Psoas muscle (tissue), 8 donors: ENCODE measurements around the gene MRPS18B. TPM values are rescaled to one million over a fixed set of nuclear protein-coding genes. Genes with fewer than 3 reads are reported as not detected.
"Not testable (repeated sequence)": the region's sequence is repeated elsewhere in the genome, so short reads cannot be mapped to it uniquely, and the experiment has no call there.

Experiments used
- ATAC-seq, 4 donors: fragments of 200-7000 bp; cut with Tn5 transposase; one replicate each; pipeline ENCODE4 v1.9.1; 2020; ENCODE audit warnings: moderate library complexity in 3 of 4, mild to moderate bottlenecking in 2 of 4
- DNase-seq, 2 donors: peaks; one replicate each; pipeline ENCODE4 v3.0.0-alpha.2; 2020
- H3K27ac ChIP-seq: fragments of 200-600 bp; one replicate; pipeline ENCODE4 v1.8.0; 2022
- H3K27me3 ChIP-seq, 3 donors: fragments of 200-600 bp in 1 of 3; one replicate each; pipeline versions ENCODE4 v1.6.1 to v1.8.0; 2013 to 2022; ENCODE audit warnings: low read length in 2 of 3, mild to moderate bottlenecking in 2 of 3, moderate library complexity in 1 of 3; ENCODE audit not compliant: insufficient read depth in 3 of 3
- H3K36me3 ChIP-seq, 2 donors: fragments of 200-600 bp in 1 of 2; one replicate each; pipeline versions ENCODE4 v1.6.1 to v1.8.0; 2013 to 2022; ENCODE audit warnings: low read depth in 1 of 2, mild to moderate bottlenecking in 1 of 2, moderate library complexity in 1 of 2; ENCODE audit not compliant: insufficient read depth in 1 of 2
- H3K4me1 ChIP-seq: fragments of 200-600 bp; one replicate; pipeline ENCODE4 v1.8.0; 2022
- H3K4me3 ChIP-seq: fragments of 200-600 bp; one replicate; pipeline ENCODE4 v1.8.0; 2022; ENCODE audit warnings: mild to moderate bottlenecking
- H3K9me3 ChIP-seq: fragments of 200-600 bp; one replicate; pipeline ENCODE4 v1.8.0; 2022
- WGBS, 3 donors: extraction: QIAGEN DNeasy Blood & Tissue Kit; methylation state at CpG; one replicate each; pipeline versions ENCODE4 v1.1.6 to v1.1.7; 2013; 5-methylcytosine and 5-hydroxymethylcytosine counted together
- intact Hi-C, 2 donors: fragments of 100-400 bp; cut with DNase I; formaldehyde crosslinking; loops; one replicate each; pipeline versions ENCODE4 v1.11.0 to v1.14.2; 2022
- polyA plus RNA-seq, 3 donors: library from polyadenylated mRNA; stranded (reverse); fragments of 200-250 nt; gene quantifications; one replicate each; pipeline ENCODE4 v1.2.3, GENCODE V29; 2013
- total RNA-seq, 4 donors: library from RNA; stranded (reverse); fragmentation: NEBNext Ultra II Directional in 2 of 4; extraction: Animal tissue kit (Norgen Biotek cat#: 25700) in 2 of 4; gene quantifications; one replicate each; pipeline versions ENCODE4 v1.2.1 to v1.2.4, GENCODE V29; 2021 to 2023
- TF ChIP-seq, protein P1 (sequence below): fragments of 200-600 bp; IDR thresholded peaks from one replicate; pipeline ENCODE4 v1.8.0; 2022; ENCODE audit warnings: antibody characterized with exemption
- donor health status: healthy with polysubstance abuse.
- donor health status: DM: no; HTN: no; CAD: no; lungs with moderate emphysema.
- donor health status: Bipolar disorder and iron deficiency.
- donor health status: healthy.
- donor health status: DM: yes; HTN: yes; CAD: no.
- donor health status: DM: no; HTN: no; CAD: no.
- donor health status: DM: no; HTN: no; CAD: no.
- donor health status: DM: yes; HTN: yes; CAD: no.

MRPS18B gene
- total and polyA plus RNA-seq, 7 donors = 109 to 303 (median 184) TPM

DNA sequence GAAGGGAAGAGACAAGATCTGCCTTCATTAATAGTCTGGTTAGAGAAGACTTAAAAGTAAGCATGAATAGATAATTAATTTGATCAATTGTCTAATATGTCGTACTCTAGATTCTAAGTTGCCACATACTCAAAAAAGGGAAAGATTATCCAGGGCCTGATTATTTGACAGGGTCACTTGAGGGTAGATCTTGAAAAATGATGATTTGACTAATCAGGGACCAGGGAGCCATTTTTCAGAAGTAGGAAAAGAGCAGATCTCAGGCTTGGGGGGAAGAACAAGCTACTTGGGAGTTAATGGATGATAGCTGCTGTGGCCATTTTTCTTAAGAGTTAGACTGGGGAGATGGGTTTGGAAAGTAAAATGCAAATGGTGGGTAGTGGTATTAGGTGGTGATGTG lies 25.4 kb upstream of the MRPS18B start:
- 97 to 100% (median 98%) methylated on average over 1 of the region's 1 CpG for WGBS, 3 donors
- Histone ChIP-seq H3K27ac (peak overlapping the region; percentile 16), H3K36me3 (peaks cover 16 to 82% of the 10 kb centered on the region in 2 donors), H3K4me3 (no peak overlapping the region), H3K27me3 (no peaks in the 10 kb centered on the region), H3K9me3 (no peaks in the 10 kb centered on the region), H3K4me1 (peaks cover 10% of the 10 kb centered on the region)
- TF ChIP-seq, protein P1, sequence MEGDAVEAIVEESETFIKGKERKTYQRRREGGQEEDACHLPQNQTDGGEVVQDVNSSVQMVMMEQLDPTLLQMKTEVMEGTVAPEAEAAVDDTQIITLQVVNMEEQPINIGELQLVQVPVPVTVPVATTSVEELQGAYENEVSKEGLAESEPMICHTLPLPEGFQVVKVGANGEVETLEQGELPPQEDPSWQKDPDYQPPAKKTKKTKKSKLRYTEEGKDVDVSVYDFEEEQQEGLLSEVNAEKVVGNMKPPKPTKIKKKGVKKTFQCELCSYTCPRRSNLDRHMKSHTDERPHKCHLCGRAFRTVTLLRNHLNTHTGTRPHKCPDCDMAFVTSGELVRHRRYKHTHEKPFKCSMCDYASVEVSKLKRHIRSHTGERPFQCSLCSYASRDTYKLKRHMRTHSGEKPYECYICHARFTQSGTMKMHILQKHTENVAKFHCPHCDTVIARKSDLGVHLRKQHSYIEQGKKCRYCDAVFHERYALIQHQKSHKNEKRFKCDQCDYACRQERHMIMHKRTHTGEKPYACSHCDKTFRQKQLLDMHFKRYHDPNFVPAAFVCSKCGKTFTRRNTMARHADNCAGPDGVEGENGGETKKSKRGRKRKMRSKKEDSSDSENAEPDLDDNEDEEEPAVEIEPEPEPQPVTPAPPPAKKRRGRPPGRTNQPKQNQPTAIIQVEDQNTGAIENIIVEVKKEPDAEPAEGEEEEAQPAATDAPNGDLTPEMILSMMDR = no peak
- intact Hi-C loops = no loop called here
- DNase-seq = no peak
- no peak for ATAC-seq

DNA sequence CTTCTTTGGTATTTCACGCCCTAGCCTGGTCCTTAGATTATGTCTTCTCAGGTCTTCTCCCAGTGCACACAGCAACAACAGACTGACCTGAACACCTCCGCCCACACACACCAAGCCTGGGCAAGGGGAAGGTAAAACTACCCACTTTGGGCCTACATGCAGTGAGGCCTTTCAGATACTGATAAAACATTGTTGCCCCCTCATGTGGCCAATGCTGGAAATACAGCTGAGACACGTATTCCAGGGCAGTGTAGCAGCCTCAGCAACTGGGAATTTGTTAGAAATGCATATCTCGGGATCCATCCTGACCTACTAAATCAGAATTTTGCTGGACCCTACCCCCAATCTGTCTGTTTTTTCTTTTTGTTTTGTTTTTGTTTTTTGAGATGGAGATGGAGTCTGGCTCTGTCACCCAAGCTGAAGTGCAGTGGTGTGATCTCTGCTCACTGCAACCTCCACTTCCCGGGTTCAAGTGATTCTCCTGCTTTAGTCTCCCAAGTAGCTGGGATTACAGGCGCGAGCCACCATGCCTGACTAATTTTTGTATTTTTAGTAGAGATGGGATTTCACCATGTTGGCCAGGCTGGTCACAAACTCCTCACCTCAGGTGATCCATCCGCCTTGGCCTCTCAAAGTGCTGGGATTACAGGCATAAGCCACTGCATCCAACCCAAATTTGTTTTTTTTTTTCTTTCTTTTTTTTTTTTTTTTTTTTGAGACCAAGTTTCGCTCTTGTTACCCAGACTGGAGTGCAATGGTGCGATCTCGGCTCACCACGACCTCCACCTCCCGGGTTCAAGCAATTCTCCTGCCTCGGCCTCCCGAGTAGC lies 20.1 kb upstream of the MRPS18B start:
- not testable (repeated sequence) for H3K4me1 ChIP-seq
- DNase-seq = peak; percentile 68 to 71
- intact Hi-C loops = loop anchor here (5.0 kb wide), 2 partner anchors 50 to 55 kb away; no protein-coding TSS in a partner anchor

DNA sequence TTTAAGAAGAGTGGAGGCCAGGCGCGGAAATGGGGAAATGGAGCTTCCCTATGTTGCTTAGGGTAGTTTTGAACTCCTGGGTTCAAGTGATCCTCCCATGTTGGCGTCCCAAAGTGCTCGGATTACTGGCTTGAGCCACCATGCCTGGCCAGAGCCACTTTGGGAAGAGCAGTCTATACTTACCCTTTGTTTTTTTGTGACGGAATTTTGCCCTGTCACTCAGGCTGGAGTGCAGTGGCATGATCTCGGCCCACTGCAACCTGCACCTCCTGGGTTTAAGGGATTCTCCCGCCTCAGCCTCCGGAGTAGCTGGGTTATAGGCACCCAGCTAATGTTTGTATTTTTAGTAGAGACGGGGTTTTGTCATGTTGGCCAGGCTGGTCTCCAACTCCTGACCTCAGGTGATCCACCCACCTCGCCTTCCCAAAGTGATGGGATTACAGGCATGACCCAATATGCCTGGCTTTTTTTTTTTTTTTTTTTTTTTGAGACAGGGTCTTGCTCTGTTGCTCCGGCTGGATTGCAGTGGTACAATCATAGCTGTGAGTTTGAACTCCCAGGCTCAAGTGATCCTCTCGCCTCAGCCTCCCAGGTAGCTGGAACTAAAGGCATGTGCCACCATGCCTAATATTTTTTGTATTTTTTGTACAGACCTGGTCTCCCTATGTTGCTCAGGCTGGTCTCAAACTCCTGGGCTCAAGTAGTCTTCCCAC lies 18.6 kb upstream of the MRPS18B start:
- Histone ChIP-seq H3K27me3 (no peaks in the 10 kb centered on the region), H3K4me1 (no peaks in the 10 kb centered on the region), H3K9me3 (no peaks in the 10 kb centered on the region), H3K4me3 (no peak overlapping the region), H3K27ac (no peak overlapping the region), H3K36me3 (peaks cover 10 to 55% of the 10 kb centered on the region in 2 donors)
- 62 to 68% (median 66%) methylated on average over 12 of the region's 12 CpGs for WGBS, 3 donors
- TF ChIP-seq, protein P1 = no peak
- intact Hi-C loops = loop anchor here (5.0 kb wide), 2 partner anchors 52 to 57 kb away; no protein-coding TSS in a partner anchor
- no peak for DNase-seq
- ATAC-seq = peak in 3 of 4 donors; percentile 14 to 23 (median 22)

More for the DNA sequence above, 20.1 kb upstream of the MRPS18B start:
- peaks cover 5 to 55% of the 10 kb centered on the region in 2 donors for H3K36me3 ChIP-seq
- H3K27me3 ChIP-seq, H3K27ac ChIP-seq, H3K9me3 ChIP-seq, H3K4me3 ChIP-seq: not testable (repeated sequence)
- WGBS, 3 donors = 72 to 74% (median 73%) methylated on average over 15 of the region's 15 CpGs
- peak; percentile 55 to 81 (median 78) for ATAC-seq
- TF ChIP-seq, protein P1 = peak; percentile 72

DNA sequence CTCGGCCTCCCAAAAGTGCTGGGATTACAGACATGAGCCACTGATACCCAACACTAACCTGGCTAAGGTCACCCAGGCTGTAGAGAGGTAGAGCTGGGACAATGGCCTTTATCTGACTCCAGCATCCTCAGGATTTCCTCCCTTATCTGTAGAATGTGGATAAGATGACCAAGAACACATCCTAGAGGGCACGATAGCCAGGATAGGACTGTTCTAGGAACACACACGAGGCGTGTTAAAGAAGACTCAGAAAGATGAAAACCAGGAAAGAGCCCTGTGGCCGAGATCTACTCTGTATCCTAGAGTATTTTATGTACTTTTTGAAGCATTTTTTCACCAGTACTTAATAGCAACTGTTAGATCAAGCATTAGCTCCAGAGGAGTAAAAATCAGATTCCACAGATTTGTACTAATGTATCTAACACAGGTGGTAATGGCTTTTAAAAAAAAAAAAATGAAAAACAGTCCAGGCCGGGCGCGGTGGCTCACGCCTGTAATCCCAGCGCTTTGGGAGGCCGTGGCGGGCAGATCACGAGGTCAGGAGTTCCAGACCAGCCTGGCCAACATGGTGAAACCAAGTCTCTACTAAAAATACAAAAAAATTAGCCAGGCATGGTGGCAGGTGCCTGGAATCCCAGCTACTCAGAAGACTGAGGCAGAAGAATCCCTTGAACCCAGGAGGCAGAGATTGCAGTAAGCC lies 17.9 kb upstream of the MRPS18B start:
- H3K4me1 ChIP-seq = no peaks in the 10 kb centered on the region
- H3K9me3 ChIP-seq = no peaks in the 10 kb centered on the region
- TF ChIP-seq, protein P1 = no peak
- no peak overlapping the region for H3K27ac ChIP-seq
- intact Hi-C loops = loop anchor here (2.0 to 10.0 kb wide), 4 partner anchors 52 to 115 kb away; partner anchors contain the start of gene HLA-E (in 2 of the 2)
- no peaks in the 10 kb centered on the region for H3K27me3 ChIP-seq
- peaks cover 15 to 55% of the 10 kb centered on the region in 2 donors for H3K36me3 ChIP-seq
- ATAC-seq = peak in 1 of 4 donors; percentile 12
- no peak for DNase-seq
- H3K4me3 ChIP-seq = no peak overlapping the region
- WGBS, 3 donors = 68 to 76% (median 70%) methylated on average over 13 of the region's 13 CpGs
